ENCODE data around the gene CST6.

CST6 gene

DNA sequence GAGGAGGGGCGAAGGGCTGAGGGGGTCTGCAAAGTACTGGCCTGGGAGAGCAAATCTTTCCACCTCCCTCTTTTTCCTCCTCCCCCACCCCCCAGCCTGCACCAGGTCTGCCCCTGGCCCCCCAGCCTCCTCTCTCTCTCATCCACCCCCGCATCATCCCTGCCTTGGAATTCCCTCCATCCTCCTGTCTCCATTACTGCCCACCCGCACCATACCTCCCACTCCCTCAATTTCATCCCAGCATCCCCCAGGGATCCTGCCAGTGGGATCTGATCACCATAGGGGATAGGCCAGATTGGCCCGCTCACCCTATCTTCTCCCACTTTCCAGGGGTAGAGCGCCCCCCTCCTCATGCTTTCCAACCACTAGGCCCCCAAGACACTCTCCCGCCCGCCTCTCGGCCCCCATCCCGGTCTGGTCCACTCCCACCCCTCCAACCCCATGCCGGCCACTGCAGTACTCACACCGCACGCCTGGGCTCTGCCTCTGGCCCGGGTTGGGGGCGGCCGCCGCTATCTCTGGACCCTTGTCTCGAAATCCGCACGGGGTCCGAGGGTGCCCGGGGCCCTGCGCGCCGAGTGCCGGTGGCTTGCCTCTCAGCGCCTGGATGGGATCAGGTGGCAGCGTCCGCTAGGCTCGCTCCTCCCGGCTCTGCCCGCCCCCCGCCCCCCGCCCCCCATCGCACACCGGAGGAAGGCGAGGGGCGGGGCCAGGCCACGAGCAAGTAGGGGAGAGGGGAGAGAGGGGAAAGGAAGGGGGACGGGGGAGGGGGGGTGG is 36.9 kb downstream of the CST6 start, which contains the start of gene GAL3ST3:
GAL3ST3 (minus strand) TSS at position 615 of the 777 bp plus-strand sequence. CDS start 3,746 bp downstream, outside the sequence.
- DNase-seq, result peak; percentile 68

DNA sequence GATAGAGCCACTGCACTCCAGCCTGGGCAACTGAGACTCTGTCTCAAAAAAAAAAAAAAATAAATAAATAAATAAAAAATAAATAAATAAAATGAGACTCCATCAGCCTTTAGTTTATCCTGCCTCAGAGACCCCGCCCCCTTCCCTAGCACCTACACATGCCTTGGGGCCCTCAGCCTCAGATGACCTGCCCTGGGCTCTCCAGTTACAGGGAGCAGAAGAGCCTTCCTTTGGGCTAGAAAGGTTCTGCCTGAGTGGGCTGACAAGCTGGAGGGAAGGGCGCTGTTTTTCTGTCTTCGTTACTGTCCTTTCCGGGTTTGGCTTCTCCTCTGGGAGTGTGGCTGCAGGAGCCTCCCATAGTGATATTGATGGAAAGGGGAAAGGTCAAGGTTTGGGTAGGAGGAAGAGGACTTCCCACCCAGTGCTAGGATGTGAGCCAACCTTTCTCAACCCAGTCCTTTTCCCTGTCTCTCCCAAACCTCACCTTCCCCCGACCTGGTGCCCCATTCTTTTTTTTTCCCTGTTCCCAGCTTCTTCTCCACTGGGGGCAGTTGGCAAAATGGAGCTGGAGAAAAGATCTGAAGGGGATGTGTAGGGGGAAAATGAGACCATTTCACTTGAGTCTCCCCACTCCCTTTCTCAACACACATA is 38.9 kb downstream of the CST6 start:
- peak; percentile 40 for DNase-seq

DNA sequence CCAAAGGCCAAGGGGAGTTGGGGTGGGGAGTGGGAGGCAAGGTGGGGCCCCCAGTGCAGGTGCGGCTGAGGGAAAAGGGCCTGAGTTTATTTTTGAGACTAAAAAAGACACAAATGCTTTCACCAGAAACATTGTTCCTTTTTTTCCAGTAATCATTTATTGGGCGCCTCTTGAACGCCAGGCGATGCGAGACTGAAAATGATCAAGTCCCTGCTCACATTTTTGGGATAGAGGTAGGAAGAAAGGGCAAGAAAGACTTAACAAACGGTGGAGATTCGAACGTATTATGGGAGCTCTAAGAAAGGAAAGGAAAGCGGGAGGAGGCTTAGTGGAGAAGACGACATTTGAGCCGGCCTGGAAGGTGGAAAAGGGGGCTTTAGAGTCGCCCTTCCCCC is 39.6 kb downstream of the CST6 start:
- no peak for DNase-seq

DNA sequence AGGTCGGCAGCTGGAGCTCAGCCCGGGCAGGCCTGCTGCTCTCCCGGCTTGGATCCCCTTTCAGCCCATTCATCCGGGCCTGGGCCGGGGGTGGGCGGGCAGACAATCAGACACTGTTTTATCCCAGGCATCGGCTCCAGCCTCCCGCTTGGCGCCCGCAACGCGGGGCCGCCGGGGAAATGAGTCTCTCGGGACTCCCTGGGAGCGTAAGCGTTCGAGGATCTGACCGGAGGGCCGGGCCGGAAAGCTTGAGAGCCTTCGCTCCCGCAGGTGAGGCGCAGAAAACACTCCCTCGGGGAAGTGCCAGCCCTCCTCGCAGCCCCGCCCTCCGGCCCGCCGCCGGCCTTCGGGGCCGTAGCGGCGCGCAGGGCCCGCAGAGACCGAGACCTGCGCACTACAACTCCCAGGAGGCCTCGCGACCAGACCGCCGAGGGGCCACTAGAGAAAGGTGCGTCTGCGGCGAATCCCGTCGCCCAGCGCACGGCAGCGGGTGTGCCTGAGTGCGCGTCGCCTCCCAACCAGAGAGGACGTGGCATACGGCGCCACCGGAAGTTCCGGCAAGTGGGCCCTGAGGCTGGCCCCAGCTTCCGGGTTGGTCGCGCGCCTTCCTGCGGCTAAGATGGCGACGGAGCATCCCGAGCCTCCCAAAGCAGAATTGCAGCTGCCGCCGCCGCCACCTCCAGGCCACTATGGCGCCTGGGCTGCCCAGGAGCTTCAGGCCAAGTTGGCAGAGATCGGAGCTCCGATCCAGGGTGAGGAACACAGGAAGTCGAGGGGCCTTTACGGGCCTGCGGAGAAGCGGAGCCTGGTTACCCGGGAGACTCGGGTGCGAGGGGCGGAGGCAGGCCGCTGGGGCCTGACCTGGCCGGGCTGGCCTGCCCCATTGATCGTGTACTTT is 40.2 kb downstream of the CST6 start, which contains the start of gene SF3B2:
SF3B2 (plus strand) TSS at position 599 of the 898 bp plus-strand sequence; CDS start at position 620, 21 bp downstream.
- DNase-seq, result peak; percentile 98

GRCh38 chr11:66052664-66052982 is 40.8 kb downstream of the CST6 start:
- DNase-seq, result no peak

- no peak for DNase-seq
These were observed 43.2 kb downstream of the CST6 start for GRCh38 chr11:66055021-66055420.

GRCh38 chr11:66056501-66056900 is 44.7 kb downstream of the CST6 start:
- no peak for DNase-seq

GRCh38 chr11:66059966-66060680 is 48.3 kb downstream of the CST6 start:
- no peak for DNase-seq

GRCh38 chr11:66061268-66061667 is 49.5 kb downstream of the CST6 start:
- no peak for DNase-seq

- DNase-seq, result no peak
These were observed 50.6 kb downstream of the CST6 start for GRCh38 chr11:66062408-66062807.
